ENCODE results near the gene PSMG3.

DNA sequence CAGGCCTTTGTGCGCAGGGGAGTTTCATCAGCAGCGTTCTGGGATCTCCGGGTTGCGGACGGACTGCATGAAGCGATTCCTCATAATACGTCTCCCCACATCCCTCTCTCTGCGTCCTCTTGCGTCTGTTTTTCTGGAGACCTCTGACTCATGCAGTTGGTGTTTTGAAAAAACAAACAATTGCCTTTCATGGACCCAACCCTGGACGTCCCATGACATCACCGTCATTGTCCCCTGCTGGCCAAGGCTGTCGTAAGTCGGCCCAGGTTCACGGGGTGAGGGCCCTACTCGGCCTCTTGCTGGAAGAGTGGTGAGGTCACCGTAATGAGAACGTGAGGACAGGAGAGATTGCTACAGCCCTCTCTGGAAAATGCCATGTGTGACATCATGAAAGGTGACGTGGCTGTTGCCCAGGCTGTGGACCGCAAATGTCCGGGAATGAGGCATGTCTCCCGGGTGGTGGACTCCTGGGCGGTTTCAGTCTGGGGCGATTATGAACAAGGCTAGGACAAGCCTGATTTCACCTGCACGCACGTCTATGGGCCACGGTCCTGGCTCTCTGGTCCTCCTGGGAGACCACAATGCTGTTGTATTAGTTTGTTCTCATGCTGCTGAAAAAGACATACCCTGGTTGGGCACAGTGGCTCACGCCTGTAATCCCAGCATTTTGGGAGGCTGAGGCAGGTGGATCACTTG, 49.1 kb downstream of the PSMG3 start:
- no peak for TF ChIP-seq CTCF (IDR thresholded peaks at IDR 0.05)
- TF ChIP-seq POLR2A (IDR thresholded peaks at IDR 0.05) = no peak

Measured in Peyer's patch (tissue), 4 donors.